ENCODE measurements around the gene HOXC11. TPM values are rescaled to one million over a fixed set of nuclear protein-coding genes. Genes with fewer than 3 reads are reported as not detected.

Gene HOXC11
- total and polyA plus RNA-seq, 2 of the 4 experiments (the other 2 are of a cell fraction) = not detected

GRCh38 chr12:53950789-53951576 is 21.9 kb upstream of the HOXC11 start:
- Histone ChIP-seq H3K18ac (ENCODE audit: low read depth, low read length) (no peak overlapping the region), H3K4me1 (ENCODE audit: control insufficient read depth, insufficient read depth, low read length) (no peaks in the 10 kb centered on the region), H3K4me3 (ENCODE audit: insufficient read depth, low read depth, low read length) (no peak overlapping the region), H3K79me1 (ENCODE audit: low read depth in 1 of 2, low read length in 2 of 2) (no peaks in the 10 kb centered on the region), H3K36me3 (ENCODE audit: control insufficient read depth, insufficient read depth, low read length) (no peaks in the 10 kb centered on the region), H3K9me1 (ENCODE audit: insufficient read depth, low read length) (no peaks in the 10 kb centered on the region), H3K23ac (ENCODE audit: low read depth, low read length) (no peak overlapping the region), H3K4me2 (ENCODE audit: low read depth, low read length) (no peak overlapping the region), H4K8ac (ENCODE audit: low read depth in 2 of 2, low read length in 2 of 2) (no peak overlapping the region), H2BK20ac (ENCODE audit: low read depth, low read length) (no peak overlapping the region), H3K9ac (ENCODE audit: low read depth, low read length) (no peak overlapping the region), H3K27me3 (ENCODE audit: control insufficient read depth, insufficient read depth, low read length) (peaks cover 94% of the 10 kb centered on the region), H2AFZ (replicated peaks; ENCODE audit: low read length, poor library complexity) (no peak overlapping the region), H2AK9ac (replicated peaks; ENCODE audit: low read depth, low read length, poor library complexity) (no peak overlapping the region), H3K56ac (ENCODE audit: extremely low read depth, insufficient read depth, low read length) (no peak overlapping the region), H2BK120ac (ENCODE audit: low read depth, low read length) (no peak overlapping the region), H3K4ac (ENCODE audit: low read depth, low read length) (no peak overlapping the region), H3K14ac (replicated peaks; ENCODE audit: low read depth, low read length) (no peak overlapping the region), H3K9me3 (ENCODE audit: control insufficient read depth, insufficient read depth, low read length) (peaks cover 4% of the 10 kb centered on the region; the same call in 1 of the 2 replicates), H4K91ac (ENCODE audit: insufficient read depth, low read depth, low read length) (no peak overlapping the region), H4K5ac (ENCODE audit: low read depth, low read length) (no peak overlapping the region), H3K27ac (ENCODE audit: insufficient read depth, low read length) (no peak overlapping the region), H2BK15ac (ENCODE audit: low read depth, low read length) (no peak overlapping the region), H2BK5ac (ENCODE audit: low read depth, low read length, poor library complexity, severe bottlenecking) (no peak overlapping the region), H2AK5ac (ENCODE audit: low read depth, low read length) (no peak overlapping the region), H4K20me1 (ENCODE audit: insufficient read depth, low read length) (no peaks in the 10 kb centered on the region)
- 0% methylated on average over 5 of the region's 34 CpGs; no CpG with 5 or more reads in 1 of the 2 experiments for WGBS, 2 experiments (ENCODE audit: extremely low coverage in 2 of 2, insufficient read length in 1 of 2)
- POLR2A ChIA-PET (ENCODE audit: unreplicated experiment) = no interaction called here
- in situ Hi-C loops (cut with MboI; ENCODE audit: low sequenced_read_pairs) (no loop called here), intact Hi-C loops (cut with micrococcal nuclease) (no loop called here), dilution Hi-C loops (cut with HindIII; ENCODE audit: low sequenced_read_pairs, unreplicated experiment) (no loop called here)
- no TSS peak for BruUV-seq (replicated peaks)
- DNase-seq (no peak), ATAC-seq (ENCODE audit: low read depth) (no peak)
- CTCF ChIA-PET = no interaction called here
- TF ChIP-seq ELK1 (IDR thresholded peaks at IDR 0.05; ENCODE audit: borderline replicate concordance, low read depth, low read length) (no peak), RAD21 (IDR thresholded peaks at IDR 0.05; ENCODE audit: low read length) (no peak), CTCF (conservative IDR thresholded peaks at IDR 0.05; ENCODE audit: low read depth, low read length) (no peak), CEBPB (IDR thresholded peaks at IDR 0.05; ENCODE audit: low read depth, low read length) (no peak)
